ENCODE measurements around the gene FUCA2. TPM values are rescaled to one million over a fixed set of nuclear protein-coding genes. Genes with fewer than 3 reads are reported as not detected.
"Not testable (repeated sequence)": the region's sequence is repeated elsewhere in the genome, so short reads cannot be mapped to it uniquely, and the experiment has no call there.

The FUCA2 gene
- total and polyA plus RNA-seq, 11 donors: 18.0 to 68.6 (median 34.8) TPM

DNA sequence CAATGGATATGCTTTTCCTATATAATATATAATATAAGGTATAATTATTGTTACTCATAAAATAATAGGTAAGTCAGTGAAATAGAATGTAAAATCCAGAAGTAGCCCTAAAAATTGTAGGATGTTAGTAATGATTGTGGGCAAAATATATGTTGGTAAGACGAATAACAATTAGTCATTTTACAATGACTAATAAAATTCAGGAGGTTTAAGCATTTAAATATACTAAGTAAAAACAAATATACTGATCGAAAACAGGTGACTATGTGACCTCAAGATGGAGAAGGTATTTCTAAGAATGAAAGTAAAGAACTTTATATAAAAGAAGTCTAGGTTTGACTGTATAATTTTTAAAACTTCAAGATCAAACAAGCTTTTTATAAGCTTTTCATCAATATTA, 28.9 kb downstream of the FUCA2 start:
- H3K27me3 ChIP-seq: no peaks in the 10 kb centered on the region
- H3K9me3 ChIP-seq: no peaks in the 10 kb centered on the region
- DNase-seq (no peak), ATAC-seq (no peak)
- no peaks in the 10 kb centered on the region for H3K4me1 ChIP-seq
- intact Hi-C loops (cut with DNase I): no loop called here
- no peak overlapping the region for H3K4me3 ChIP-seq
- no peak overlapping the region for H3K27ac ChIP-seq
- H3K36me3 ChIP-seq: peaks cover 0 to 51% (median 27%) of the 10 kb centered on the region in 9 donors
- WGBS, 4 donors: 66 to 97% (median 84%) methylated on average over 2 of the region's 2 CpGs
- TF ChIP-seq POLR2A (IDR thresholded peaks at IDR 0.05): no peak
- TF ChIP-seq CTCF (IDR thresholded peaks at IDR 0.05): no peak

DNA sequence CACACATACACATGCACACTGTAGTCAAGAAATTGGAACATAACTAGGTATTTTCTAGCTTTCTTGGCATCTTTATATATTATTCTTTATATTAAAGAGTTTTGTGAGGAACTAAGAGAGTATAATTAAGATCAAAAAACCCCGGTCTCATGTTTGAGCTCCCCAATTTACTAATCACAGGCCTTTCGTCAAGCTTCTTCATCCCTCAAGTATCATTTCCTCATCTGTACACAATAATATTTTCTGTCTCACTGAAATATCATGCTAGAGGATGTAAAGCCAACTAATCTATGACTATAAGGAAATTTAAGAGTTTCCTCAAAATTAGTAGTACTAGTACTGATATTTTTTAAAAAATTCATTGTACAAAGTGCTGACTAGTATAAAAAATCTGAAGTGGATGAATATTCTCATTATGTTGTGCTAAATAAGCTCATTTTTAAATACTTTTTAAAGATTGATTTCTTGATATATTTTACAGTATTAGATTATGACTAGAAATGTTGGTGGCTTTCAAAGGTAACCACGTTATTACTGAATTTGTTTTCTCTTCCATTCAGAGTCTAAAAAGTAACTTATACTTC, 32.9 kb downstream of the FUCA2 start:
- TF ChIP-seq POLR2A (IDR thresholded peaks at IDR 0.05) (no peak), CTCF (IDR thresholded peaks at IDR 0.05) (no peak)
- Histone ChIP-seq H3K4me1 (no peaks in the 10 kb centered on the region), H3K4me3 (no peak overlapping the region), H3K9me3 (no peaks in the 10 kb centered on the region), H3K36me3 (peaks cover 0 to 74% (median 61%) of the 10 kb centered on the region in 9 donors), H3K27ac (no peak overlapping the region), H3K27me3 (no peaks in the 10 kb centered on the region)
- 92 to 96% (median 93%) methylated on average over 3 of the region's 3 CpGs for WGBS, 4 donors
- DNase-seq (no peak), ATAC-seq (no peak)
- intact Hi-C loops (cut with DNase I): no loop called here

- H3K9me3 ChIP-seq: no peaks in the 10 kb centered on the region
- H3K4me3 ChIP-seq: no peak overlapping the region
- no peak for ATAC-seq
- 91 to 96% (median 92%) methylated on average over 1 of the region's 1 CpG for WGBS, 4 donors
- peaks cover 0 to 90% (median 81%) of the 10 kb centered on the region in 9 donors for H3K36me3 ChIP-seq
- no peak overlapping the region for H3K27ac ChIP-seq
- TF ChIP-seq CTCF (IDR thresholded peaks at IDR 0.05): no peak
- TF ChIP-seq POLR2A (IDR thresholded peaks at IDR 0.05): no peak
- no peak for DNase-seq
- no peaks in the 10 kb centered on the region for H3K4me1 ChIP-seq
- H3K27me3 ChIP-seq: no peaks in the 10 kb centered on the region
- intact Hi-C loops (cut with DNase I): no loop called here
Observed at GRCh38 chr6:143476545-143476944, 35.0 kb downstream of the FUCA2 start.

- Histone ChIP-seq H3K9me3 (no peaks in the 10 kb centered on the region), H3K4me1 (no peaks in the 10 kb centered on the region), H3K4me3 (no peak overlapping the region), H3K36me3 (peaks cover 0 to 66% (median 52%) of the 10 kb centered on the region in 9 donors), H3K27ac (no peak overlapping the region), H3K27me3 (no peaks in the 10 kb centered on the region)
- WGBS, 4 donors: 42 to 99% (median 96%) methylated on average over 1 of the region's 1 CpG
- DNase-seq (no peak), ATAC-seq (no peak)
- intact Hi-C loops (cut with DNase I): no loop called here
- TF ChIP-seq POLR2A (IDR thresholded peaks at IDR 0.05) (no peak), CTCF (IDR thresholded peaks at IDR 0.05) (no peak)
Observed at GRCh38 chr6:143471822-143472221, 39.7 kb downstream of the FUCA2 start.

- ATAC-seq; H3K27ac ChIP-seq; H3K9me3 ChIP-seq; H3K4me3 ChIP-seq; H3K4me1 ChIP-seq; H3K27me3 ChIP-seq; intact Hi-C loops (cut with DNase I); DNase-seq: not testable (repeated sequence)
- 60 to 95% (median 78%) methylated on average over 2 of the region's 2 CpGs for WGBS, 4 donors
- H3K36me3 ChIP-seq: peaks cover 0 to 60% (median 24%) of the 10 kb centered on the region in 9 donors
Observed at GRCh38 chr6:143468823-143469222, 42.7 kb downstream of the FUCA2 start.
